NT2/D1 (cell line): ENCODE results near the gene ZCWPW1.

Source experiments
- SUZ12 ChIP-seq: IDR thresholded peaks from 2 replicates; pipeline ENCODE4 v1.6.1; 2011; ENCODE audit not compliant: insufficient read length, insufficient read depth; ENCODE audit errors: extremely low read depth
- YY1 ChIP-seq: IDR thresholded peaks from 2 replicates; pipeline ENCODE4 v1.6.1; 2011; ENCODE audit not compliant: insufficient read length, insufficient read depth

DNA sequence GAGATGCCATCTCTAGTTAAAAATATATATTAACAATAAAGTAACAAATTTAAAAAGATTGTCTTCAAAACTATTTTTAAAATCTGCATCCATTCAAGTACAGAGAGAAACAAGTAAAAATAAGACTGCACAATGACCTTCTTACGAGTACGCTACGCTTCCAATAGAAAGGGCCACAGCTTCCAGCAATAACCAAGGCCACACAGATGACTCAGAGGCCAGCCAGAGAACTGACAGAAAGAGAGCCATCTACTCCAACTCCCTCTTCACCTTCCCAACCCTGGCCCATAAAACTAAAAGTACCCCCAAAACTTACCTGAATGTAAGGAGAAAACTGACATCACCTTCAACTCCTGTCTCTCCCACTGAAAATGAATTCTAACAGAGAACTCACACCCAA is 28.5 kb downstream of the ZCWPW1 start:
- no peak for TF ChIP-seq YY1
- TF ChIP-seq SUZ12 = no peak
